Measurements from ENCODE around the gene MYL6.

DNA sequence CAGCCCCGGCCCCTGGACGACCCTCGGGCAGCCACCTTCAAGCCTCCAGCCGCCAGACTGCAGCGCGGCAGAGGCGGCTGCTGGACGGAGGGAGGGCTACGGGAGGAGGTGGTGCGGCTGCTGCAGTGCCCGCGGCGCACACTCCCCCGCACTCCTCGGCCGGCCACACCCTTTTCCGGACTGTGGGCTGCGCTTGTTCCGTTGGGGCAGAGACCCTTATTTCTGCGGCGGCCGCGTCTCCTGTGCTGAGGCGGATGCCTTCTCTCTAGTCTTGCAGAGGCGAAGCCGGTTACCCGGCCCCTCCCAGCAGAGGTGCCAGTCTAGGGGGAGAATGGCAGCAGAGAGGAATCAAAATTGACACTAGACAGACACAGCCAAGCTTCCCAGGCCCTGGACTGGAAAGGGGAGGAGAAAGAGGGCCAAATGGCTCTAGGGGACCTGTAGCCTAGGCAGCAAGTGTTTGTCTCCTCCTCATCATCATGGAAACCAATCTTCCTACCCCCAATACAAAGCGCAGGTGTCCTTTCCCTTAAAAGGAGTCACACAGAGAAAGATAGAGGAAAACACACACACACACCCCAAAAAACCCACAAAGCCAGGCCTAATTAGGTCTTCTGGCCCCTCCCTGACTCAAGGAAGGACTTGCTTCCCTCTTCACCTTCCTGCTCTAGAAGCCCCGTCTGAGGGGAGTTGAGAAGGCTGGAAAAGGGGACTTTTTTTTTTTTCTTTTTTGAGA is 28.8 kb upstream of the MYL6 start:
- TF ChIP-seq, protein P1, sequence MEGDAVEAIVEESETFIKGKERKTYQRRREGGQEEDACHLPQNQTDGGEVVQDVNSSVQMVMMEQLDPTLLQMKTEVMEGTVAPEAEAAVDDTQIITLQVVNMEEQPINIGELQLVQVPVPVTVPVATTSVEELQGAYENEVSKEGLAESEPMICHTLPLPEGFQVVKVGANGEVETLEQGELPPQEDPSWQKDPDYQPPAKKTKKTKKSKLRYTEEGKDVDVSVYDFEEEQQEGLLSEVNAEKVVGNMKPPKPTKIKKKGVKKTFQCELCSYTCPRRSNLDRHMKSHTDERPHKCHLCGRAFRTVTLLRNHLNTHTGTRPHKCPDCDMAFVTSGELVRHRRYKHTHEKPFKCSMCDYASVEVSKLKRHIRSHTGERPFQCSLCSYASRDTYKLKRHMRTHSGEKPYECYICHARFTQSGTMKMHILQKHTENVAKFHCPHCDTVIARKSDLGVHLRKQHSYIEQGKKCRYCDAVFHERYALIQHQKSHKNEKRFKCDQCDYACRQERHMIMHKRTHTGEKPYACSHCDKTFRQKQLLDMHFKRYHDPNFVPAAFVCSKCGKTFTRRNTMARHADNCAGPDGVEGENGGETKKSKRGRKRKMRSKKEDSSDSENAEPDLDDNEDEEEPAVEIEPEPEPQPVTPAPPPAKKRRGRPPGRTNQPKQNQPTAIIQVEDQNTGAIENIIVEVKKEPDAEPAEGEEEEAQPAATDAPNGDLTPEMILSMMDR (IDR thresholded peaks at IDR 0.05; ENCODE audit: insufficient read depth, low read length) = no peak
- TF ChIP-seq GABPA (IDR thresholded peaks at IDR 0.05; ENCODE audit: low read depth) (no peak), SPI1 (IDR thresholded peaks at IDR 0.05; ENCODE audit: borderline replicate concordance, low read depth) (no peak)

Measured in HL-60 (cell line).